SU-DHL-6 (cell line): ENCODE results near the gene CCP110.

Experiments used
- EZH2phosphoT487 ChIP-seq: fragments of 200-600 bp; sonication (generic), shearing (Covaris generic); conservative IDR thresholded peaks from 2 replicates; pipeline ENCODE4 v1.6.1; 2018; ENCODE audit warnings: mild to moderate bottlenecking, antibody characterized with exemption, low read length, moderate library complexity, mixed read lengths
- TF ChIP-seq, protein P1 (sequence below): fragments of 200-600 bp; sonication (generic); IDR thresholded peaks from one replicate; pipeline ENCODE4 v1.5.1; 2017; ENCODE audit warnings: antibody characterized with exemption, mild to moderate bottlenecking, low read length, moderate library complexity; ENCODE audit not compliant: insufficient read depth, poor library complexity, severe bottlenecking

DNA sequence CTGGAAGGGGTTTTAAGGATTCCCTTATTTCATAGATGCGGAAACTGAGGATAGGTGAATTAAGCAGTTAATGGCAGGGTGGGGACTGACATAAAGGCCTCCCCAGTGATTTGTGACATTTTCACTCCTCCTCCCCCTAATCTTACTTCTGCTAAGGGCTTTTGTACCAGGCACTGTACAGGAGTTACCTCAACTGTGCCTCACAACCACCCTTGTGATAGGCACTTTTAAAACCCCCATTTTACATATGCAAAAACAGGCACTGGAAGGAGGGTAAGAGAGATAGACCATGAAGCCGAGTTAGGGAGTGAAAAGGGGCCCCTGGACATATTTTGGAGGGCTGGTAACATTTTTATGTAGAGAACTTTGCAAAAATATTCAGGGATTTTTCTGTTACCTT lies 982 bp upstream of the CCP110 start:
- TF ChIP-seq, protein P1, sequence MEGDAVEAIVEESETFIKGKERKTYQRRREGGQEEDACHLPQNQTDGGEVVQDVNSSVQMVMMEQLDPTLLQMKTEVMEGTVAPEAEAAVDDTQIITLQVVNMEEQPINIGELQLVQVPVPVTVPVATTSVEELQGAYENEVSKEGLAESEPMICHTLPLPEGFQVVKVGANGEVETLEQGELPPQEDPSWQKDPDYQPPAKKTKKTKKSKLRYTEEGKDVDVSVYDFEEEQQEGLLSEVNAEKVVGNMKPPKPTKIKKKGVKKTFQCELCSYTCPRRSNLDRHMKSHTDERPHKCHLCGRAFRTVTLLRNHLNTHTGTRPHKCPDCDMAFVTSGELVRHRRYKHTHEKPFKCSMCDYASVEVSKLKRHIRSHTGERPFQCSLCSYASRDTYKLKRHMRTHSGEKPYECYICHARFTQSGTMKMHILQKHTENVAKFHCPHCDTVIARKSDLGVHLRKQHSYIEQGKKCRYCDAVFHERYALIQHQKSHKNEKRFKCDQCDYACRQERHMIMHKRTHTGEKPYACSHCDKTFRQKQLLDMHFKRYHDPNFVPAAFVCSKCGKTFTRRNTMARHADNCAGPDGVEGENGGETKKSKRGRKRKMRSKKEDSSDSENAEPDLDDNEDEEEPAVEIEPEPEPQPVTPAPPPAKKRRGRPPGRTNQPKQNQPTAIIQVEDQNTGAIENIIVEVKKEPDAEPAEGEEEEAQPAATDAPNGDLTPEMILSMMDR: no peak
- TF ChIP-seq EZH2phosphoT487: no peak
